GM18520 (cell line): ENCODE results near the gene SUN1.
A peak's percentile ranks its signal among the peaks of the same experiment; 100 is the strongest.

Experiments
- ATAC-seq: cut with Tn5 transposase; IDR thresholded peaks from one replicate; pipeline ENCODE4 v1.9.1; 2021; ENCODE audit not compliant: unreplicated experiment

The SUN1 gene

DNA sequence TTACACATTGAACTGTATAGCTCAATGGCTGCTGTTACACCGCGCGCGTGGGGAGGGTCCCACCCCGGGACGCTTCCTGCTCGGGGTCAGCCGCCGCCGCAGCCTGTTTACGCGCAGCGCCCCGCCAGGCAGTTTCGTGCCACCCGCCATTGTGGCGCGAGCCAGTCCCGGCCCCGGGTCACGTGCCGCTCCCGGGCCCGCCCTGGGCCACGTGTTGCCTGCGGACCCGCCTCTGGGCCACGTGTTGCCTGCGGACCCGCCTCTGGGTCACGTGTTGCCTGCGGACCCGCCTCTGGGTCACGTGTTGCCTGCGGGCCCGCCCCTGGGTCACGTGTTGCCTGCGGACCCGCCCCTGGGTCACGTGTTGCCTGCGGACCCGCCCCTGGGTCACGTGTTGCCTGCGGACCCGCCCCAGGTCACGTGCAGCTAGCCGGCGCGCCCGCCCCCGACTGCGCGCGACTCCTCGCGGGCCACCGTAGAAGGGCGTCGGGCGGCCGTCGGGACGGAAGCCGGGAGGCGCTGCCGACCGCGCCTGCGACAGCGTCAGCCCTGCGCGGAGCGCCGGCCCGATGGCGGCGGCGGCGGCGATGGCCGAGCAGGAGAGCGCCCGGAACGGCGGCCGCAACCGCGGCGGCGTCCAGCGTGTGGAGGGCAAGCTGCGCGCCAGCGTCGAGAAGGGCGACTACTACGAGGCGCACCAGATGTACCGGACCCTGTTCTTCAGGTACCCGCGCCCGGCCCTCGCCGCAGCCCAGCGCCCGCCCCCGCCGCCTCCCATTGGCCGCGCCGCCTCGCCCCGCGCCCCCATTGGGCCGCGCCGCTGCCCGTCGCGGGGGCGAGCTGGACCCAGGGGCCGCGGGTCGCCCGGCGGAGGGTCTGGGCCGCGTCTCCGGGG, 44.0 kb downstream of the SUN1 start, which contains the start of gene GET4:
Gene GET4 (plus strand): TSS at position 478 of the 895 bp plus-strand sequence. CDS start 92 bp downstream, at position 570.
- ATAC-seq: peak; percentile 63

DNA sequence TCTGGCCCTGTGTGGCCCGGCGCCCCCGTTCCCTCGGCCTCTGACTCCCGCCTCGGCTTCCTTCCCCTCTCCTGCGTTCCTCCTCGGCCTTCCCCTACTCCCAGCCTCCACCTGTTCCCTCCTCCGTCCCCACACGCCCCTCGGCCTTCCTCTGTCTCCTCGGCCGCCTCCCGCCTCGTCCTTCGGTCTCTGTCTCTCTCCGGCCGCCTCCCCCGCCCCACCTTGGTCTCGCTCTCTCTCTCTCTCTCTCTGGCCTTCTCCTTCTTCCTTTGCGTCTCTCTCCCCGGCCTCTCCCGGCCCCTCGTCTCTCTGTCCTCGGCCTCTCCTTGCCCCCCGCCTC, 44.7 kb downstream of the SUN1 start:
- no peak for ATAC-seq

DNA sequence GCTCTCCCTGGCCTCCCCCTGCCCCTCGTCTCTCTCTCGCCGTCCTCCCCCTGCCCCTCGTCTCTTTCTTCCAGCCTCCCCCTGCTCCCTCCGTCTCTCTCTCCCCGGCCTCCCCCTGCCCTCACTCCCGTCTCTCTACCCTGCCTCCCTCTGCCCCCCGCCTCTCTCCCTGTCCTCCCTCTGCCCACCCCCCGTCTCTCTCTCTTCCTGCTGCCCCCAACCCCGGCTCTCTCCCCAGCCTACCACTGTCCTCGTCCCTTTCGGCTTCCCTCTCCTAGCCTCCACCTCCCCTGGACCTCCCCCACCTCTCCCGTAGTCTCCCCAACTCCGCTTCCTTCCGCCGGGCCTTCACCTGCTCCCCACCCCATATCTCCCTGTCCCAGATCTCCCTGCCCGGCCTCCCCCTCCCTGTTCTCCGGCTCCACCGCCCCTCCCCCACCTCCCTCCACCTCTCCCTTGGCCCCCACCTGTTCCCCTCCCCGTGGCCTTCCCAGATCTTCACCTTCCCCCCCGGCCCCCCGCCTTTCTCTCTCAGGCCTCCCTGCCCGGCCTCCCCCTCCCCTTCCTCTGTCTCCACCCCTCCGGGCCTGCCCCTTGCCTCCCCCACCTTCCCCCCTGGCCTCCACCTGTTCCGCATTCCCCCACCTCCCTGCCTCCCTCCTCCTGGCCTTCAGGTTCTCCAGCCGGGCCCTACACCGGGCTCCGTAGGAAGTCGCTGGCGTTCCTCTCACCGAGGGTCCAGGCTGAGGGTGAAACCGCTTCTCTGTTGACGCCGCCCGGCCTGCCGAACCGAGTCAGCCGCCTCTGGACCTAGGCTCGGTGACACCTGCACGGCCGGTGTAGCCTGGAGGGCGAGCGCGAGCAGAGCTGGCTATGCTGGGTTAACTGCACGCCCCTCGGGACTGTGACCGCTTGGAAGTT, 45.3 kb downstream of the SUN1 start:
- no peak for ATAC-seq

DNA sequence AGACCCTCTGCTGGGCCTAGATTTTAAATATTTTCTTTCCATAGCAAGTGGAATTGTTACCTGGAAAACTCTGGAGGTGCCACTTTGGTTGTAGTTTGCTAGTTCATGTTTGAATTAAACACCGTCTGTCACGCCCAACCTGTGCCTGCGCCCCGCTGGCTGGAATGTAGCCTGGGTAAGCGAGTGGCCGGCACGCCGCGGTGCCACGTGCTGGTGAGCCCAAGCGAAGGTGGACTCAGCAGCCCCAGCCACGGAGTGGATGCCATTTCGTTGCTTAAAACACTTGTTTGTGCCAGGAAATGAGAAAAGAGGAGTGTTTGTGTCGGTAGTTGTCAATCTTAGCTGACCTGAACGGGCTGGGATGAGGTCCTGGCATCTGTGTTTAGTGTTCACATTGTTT, 46.8 kb downstream of the SUN1 start:
- no peak for ATAC-seq

DNA sequence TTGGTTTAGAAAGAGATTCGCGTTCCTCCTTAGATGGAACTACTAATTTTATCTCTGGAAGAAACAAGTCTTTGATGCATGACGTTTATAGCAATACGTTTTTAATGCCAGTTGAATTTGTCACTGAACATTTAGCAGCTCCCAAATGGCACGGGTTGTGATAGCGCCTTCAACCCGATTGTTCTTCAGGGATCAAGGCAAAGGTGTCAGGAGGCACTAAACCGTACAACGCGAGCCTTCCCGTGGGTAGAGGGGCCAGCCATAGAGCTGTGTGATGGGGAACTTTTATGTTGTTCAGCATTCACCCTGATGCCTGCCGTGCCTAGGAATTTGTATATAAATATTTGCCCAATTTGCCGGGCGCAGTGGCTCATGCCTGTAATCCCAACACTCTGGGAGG, 47.4 kb downstream of the SUN1 start:
- ATAC-seq: no peak

DNA sequence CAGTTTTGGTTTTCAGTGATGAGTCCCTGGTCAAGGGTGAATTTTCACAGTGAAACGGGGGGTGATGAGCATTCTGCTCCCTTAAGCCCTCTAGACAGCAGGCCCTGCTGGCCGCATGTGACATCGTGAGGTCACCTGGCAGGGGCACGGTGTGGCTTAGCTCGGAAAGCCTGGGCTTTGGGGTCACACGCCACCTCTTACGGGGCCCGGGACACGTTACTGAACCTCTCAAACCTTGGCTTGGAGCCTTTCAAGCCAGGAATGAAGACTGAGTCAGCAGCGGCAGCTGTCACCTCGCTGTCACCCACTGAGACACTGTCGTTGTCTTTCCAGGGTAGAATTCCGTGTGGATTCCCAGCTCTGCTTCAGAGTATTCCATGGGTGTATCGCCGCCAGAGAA, 48.2 kb downstream of the SUN1 start:
- ATAC-seq: no peak

DNA sequence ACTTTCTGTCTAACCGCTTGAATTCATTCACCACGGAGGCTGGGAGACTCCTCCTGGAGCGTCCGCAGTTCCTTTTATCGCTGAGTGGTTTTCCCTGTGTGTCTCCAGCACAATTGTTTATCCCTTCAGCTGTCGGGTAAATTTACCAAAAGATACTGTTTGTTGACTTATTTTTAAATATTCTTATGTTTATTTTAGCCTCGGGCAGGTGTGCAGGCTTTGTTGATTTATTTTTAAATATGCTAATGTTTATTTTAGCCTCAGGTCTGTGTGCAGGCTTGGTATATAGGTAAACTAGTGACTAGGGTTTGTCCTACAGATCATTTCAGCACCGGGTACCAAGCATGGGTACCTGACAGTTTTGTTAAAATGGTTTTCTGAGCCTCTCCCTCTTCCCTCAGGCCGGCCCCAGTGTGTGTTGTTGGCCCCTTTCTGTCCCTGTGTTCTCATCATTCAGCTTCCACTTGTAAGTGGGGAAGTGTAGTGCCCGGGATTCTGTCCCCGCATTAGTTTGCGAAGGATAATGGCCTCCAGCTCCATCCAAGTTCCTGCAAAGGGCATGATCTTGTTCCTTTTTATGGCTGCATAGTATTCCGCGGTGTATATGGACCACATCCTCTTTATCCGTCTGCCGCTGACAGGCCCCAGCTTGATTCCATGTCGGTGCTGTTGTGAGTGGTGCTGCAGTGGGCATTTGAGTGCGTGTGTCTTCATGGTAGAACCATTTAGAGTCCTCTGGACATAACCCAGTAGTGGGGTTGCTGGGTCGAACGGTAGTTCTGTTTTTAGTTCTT, 49.4 kb downstream of the SUN1 start:
- ATAC-seq: no peak

DNA sequence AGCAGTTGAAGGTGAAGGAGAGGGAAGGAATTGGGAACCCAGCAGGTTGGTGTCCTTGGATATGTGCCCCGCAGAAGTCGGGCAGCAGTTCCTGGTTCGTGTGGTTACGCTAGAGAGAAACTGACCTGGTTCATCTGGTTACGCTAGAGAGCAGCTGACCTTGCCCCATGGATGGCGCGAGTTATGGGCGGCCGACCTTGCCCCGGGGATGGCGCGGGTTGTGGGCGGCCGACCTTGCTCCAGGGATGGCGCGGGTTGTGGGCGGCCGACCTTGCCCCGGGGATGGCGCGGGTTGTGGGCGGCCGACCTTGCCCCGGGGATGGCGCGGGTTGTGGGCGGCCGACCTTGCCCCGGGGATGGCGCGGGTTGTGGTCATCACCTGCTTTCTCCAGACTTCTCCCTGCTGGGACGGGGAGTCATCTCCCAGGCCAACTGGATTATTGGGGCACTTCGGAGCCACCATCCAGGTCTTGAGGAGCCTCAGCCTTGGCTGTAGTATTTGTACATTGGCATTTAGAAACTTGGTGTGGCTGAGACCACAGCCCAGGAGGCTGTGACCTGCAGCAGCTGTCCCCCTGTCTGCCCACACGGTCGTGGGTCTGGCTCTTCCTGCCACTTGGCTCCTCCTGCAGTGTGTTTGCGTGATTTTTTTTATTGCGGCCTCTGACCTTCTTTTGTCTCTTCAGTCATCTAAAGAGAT, 50.2 kb downstream of the SUN1 start:
- ATAC-seq: no peak

DNA sequence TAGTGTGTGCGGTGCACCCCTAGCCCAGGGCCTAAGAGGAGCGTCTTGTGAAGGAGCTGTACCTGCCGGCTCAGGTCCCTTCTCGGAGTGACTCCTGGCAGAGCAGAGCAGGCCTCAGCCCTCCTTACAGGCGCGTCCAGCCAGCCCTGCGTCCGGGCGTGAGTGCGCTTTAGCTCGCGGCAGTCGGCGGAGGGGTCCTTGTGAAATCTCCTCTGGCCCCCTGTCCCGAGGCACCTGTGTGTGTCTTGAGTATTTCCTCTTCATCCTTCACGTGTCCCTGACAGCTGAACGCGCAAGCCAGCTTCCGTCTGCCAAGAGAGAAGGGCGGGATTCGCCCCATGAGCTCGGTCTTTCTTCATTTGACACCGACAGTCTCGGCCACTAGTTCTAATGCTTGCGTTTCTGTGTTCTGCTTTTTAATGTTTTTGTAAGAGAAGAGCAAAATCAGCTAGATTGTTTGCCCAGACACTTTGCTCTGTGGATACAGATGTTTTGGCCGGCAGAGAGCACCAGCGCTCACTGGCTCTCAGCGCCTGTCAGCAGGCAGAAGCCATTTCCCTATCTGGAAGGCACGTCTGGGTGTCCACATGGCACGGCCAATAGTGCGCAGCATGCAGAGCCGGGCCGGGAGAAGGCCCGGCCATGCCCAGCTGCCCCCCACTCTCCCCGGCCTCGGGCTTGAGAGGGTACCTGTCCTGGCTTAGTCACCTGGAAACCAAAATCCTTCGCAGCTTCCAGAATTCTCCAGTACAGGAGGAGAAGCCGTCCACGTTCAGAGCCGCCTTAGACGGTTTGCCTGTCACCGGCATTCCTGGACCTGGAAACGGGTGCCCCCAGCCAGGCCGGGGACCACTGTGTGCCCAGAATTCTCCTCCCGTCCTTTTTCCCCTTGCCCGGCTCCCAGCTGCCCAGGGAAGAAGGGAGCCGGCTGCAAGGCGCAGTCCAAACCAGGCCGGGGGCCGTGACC, 51.1 kb downstream of the SUN1 start:
- no peak for ATAC-seq

DNA sequence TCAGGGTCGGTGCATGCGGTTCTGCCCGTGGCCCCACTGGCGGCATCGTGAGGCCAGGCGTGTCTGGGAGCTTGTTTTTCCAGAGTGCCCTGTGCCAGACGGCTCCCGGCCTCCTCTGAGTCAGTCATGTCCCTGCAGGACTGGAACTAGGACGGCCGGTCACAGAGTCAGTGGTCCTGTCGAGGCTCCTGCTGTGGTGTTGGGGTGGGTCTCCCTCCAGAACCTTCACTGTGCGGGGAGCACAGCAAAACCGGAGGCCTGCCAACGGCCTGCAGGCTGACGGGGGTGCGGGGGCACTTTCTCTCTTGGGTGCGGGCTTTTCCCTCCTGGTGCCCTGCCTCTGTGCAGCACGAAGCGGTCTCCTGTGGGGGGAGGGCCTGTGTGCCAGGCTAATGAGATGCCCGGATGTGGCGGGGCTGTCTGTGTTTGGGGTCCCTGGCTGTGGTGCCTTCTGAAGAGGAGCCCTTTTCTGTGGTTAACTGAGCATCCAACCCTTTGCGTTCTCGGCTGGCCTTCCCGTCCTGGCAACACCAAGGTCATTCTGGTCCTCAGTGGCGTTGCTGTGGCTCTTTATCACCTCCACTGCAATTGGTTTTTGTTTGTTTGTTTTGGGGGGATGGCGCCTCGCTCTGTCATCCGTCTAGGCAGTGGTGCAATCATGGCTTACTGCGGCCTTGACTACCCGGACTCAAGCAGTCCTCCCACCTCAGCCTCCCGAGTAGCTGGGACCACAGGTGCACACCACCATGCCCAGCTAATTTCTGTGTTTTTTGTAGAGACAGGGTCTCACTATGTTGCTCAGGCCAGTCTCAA, 52.1 kb downstream of the SUN1 start:
- ATAC-seq: no peak

DNA sequence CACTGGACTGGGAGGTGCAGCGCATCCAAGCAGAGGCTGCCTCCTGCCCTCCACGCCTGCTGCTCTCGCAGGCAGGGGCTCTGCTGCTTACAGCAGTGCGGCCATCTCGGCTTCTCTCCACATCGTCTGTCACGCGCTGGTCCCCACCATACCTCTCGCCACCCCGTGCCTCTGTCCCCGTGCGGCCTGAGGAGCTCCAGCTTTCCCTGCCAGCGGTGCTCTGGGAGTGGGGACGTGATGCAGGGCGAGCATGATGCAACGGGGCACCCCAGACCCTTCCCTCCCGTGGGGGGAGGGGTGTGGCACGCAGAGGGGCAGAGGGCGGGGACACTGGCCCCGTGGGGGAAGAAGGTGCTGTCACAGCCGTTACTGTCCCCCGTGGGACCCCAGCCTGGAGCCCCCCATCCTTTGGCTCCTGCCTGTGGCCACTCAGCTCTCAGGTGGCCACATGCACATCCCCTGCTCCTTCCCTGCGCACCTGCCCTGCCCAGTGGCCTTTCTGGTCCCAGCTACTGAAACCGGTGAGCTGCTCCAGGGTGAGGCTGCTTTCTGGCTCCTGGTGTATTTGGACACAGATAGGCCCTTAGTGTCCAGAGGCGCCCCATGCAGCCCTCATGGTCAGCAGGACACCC, 53.1 kb downstream of the SUN1 start:
- no peak for ATAC-seq

DNA sequence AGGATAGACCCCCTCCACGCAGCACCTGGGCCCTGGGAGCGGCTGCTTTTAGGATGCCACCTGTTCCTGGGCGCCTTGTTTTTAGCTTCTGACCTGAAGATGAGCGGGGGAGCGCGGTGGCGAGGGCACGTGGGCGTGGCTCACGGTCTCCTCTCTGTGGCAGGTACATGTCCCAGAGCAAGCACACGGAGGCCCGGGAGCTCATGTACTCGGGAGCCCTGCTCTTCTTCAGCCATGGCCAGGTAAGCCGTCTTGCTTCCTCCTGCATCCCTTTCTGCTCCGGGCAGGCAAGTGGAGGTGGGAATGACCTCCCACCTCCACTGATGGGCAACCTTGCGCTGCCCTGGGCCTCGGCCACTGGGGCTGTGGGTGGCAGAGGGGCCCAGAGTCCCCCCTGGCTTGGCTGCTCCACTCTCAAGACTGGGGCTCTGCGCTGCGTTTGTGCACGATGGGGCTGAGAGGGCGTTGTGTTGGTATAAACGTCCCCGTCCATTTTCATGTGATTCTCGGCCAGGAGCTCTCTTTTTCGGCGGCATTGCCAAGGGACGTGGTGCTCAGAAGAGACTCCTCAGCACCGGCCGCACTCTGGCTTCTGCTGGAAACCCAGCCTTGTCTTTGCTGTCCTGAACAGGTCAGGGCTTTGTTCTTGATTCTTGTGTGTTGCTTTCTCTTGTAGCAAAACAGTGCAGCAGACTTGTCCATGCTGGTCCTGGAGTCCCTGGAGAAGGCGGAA, 53.8 kb downstream of the SUN1 start:
- no peak for ATAC-seq

DNA sequence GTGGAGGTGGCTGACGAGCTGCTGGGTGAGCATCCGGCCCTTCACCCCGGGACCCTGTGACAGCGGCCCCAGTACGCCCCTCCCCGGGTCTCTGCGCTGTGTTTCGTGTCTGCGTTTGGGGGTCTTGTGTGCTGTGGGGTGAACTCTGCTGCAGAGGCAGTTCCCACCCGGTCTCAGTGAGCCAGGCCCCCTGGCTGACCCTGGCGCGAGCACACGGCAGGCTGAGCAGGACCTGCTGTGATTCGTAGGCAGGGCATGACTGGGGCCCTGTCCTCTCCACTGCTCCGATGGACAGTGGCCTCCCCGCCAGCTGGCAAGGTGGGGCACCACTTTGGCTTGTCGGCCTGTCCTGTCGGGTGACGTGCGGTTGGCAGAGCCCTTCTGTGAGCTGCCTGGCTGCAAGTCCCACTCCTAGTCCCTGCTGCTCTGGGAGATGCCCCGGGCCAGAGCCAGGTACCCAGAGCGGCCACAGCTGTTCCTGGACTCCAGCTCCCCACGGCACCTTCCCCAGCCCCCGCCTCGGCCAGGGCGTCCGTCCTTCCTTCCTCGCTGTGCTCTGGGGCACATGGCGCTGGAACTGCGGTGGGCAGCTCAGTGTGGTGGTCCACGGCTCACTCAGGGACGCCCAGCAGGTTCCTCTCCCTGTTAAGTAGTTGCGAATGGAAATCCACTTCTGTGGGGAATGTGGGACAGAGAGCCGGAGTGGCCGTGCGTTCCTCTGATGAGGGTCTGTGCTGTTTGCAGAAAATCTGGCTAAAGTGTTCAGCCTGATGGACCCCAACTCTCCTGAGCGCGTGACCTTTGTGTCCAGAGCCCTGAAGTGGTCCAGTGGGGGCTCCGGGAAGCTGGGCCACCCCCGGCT, 54.6 kb downstream of the SUN1 start:
- ATAC-seq: no peak

DNA sequence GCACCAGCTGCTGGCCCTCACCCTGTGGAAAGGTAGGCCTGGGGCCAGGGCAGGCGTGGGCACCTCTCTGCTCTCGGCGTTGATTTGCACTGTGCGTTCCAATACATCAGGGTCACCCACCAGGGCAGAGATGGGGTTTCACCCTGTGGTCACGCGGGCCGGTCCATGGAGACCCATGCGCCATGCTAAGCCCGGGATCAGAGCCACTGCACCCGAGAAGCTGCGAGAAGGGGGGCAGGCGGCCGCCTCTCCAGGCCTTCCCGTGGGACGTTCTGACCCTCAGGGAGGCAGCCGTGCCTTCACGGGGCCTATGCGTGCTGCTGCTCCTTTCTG, 55.2 kb downstream of the SUN1 start:
- no peak for ATAC-seq

DNA sequence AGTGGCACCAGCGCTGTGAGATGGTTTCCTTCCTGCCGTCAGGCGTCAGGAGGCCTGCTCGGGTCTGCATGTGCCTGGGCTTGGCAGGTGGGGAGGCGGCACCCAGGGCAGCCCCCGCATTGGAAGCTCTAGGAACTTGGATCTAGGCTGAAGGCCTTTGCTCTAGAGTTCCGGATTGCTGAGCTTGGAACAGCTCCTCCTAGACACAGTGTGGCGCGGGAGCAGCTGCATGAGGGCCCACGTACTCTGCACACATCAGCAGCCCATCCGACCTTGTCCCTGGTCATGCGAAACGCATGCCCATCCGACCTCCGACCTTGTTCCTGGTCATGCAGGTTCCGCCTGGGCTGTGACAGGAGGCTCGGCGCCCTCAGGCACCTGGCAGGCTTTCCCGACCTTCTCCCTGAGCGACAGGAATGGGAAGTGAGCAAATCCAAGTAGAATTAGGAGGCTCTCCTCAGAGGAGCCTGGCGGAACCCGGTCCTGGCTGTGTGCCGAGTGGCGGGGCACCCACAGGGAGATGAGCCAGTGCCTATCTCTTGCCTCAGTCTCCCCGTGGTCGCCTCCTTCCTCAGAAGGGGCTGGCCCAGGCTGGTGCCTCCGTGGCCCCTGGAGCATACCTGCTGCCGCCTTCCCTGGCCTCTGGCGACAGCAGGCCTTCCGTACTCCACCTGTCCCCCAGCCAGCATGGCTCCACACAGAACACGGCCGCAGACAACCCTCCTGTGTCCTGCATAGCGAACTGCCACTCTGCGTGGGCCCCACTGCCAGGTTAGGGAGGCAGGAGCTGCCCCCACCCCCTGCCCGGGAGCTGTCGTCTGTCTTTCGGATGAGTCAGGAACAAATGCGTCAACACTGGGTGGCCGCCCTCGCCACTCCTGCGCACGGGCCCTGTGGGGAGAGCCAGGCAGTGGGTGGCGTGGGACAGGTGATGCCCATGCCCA, 56.1 kb downstream of the SUN1 start:
- no peak for ATAC-seq

DNA sequence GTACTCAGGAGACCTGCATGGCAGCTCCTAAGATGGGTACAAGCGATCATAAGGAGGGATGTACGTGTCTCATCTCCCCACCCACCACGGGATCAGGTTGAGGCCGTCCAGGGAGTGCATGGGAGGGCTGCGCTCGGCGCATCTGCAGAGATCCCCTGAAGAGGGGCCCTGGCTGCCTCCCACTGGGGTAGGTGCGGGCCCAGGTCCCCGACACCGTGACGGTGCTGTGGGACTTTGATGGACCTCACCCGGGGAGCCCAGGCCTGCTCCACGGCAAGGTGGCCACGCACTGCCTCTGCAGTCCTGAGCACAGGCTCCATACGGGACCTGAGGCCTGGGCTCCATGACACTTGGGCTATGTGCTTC, 56.7 kb downstream of the SUN1 start:
- ATAC-seq: no peak
